Esophagus mucosa (tissue), 1 donor: ENCODE measurements around the gene MDFI. TPM values are rescaled to one million over a fixed set of nuclear protein-coding genes. Genes with fewer than 3 reads are reported as not detected.

ENCODE experiments used
- ATAC-seq: fragments of 200-7000 bp; cut with Tn5 transposase; one replicate; pipeline ENCODE4 v1.9.1; 2020
- total RNA-seq: library from RNA; stranded (reverse); gene quantifications from one replicate; pipeline ENCODE4 v1.2.4, GENCODE V29; 2023
- donor health status: DM: yes; HTN: yes; CAD: no.

Gene MDFI
- total RNA-seq, 1 donor from 2014 or later: 47.1 TPM

GRCh38 chr6:41673704-41674000, 35.4 kb downstream of the MDFI start:
- no peak for ATAC-seq

- ATAC-seq: no peak
Observed at GRCh38 chr6:41674231-41675000, 36.1 kb downstream of the MDFI start.

DNA sequence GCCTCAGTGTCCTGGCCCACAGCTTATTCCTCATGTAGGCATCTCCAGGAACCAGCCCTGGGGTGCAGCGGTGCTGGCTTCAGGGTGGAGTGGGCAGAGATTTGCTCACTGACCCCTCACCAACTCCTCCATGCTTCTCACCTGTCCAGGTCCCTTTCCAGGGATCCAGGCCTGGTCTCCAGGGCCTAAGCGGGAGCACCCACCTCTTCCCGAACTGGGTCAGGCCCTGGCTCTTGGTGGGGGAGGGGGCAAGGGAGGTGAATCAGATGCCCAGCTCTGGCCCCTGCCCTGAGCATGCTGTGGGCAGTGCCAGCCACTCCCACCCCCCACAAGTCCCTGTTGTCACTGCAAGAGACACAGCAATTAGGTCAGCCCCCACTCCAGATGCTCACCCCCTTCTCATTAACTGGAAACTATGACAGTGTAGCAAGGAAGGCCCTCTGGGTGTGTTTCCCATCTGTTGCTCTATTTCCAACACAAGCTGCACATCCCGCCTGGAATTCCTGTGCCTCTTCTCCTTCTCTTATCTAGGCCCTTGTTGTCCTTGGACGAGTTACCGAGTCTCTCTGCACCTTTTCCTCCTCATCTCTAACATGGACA, 37.0 kb downstream of the MDFI start:
- no peak for ATAC-seq

DNA sequence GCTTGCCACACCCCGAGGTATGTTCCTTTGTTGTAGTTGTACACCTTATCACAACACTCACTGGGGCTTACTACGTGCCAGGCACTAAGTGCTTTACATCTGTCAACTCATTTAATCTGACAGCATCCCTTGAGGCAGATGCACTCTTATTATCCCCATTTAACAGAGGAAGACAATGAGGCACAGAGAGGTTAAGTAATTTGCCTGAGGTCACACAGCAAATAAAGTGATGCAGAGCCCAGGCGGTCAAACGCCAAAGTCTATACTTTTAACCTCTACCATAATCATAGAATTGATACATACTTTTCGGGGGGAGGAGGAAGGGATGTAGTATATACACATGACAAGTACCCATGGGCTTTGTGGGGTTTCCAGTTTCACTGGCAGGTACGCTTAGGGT, 37.7 kb downstream of the MDFI start:
- no peak for ATAC-seq

GRCh38 chr6:41676431-41676830, 38.2 kb downstream of the MDFI start:
- no peak for ATAC-seq

- ATAC-seq: no peak
Observed at GRCh38 chr6:41677124-41677921, 39.1 kb downstream of the MDFI start.

GRCh38 chr6:41678511-41679084, 40.3 kb downstream of the MDFI start:
- no peak for ATAC-seq

DNA sequence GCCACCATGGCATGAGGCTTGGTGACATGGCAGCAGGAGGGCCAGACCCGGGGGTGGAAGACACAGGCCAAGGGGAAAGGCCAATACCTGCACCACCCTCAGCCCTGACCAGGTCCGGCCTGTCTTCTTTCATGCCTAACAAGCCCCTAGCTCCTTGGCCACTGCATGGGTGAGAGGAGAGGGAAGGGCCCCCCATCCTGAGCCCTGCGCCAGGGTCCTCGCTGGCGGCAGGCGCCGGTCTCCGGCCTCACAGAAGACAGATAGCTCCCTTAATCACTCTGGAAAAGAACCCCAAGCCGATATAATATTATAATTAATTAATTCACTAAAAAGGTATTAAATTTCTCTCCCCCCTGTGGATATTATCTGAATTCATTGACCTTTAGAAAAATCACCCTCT, 41.4 kb downstream of the MDFI start:
- no peak for ATAC-seq

GRCh38 chr6:41680182-41680965, 42.1 kb downstream of the MDFI start:
- ATAC-seq: no peak

GRCh38 chr6:41682056-41682477, 43.8 kb downstream of the MDFI start:
- ATAC-seq: peak; percentile 88

- peak; percentile 5 for ATAC-seq
Observed at GRCh38 chr6:41682497-41683272, 44.4 kb downstream of the MDFI start.

DNA sequence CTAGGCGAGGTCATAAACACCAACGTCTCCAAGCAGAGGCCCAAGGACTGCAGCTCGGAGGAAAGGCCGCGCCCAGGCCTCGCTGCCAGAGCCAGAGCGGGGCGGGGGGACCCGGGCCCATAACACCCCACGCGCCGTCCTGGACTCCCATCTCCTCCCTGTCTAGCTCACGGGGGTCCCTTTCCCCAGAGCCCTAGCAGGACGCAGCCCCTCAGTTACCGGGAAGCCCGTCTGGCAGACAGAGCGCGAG, 44.9 kb downstream of the MDFI start:
- ATAC-seq: peak; percentile 4

GRCh38 chr6:41683523-41684310, 45.4 kb downstream of the MDFI start:
- peak; percentile 67 for ATAC-seq

- ATAC-seq: no peak
Observed at GRCh38 chr6:41684311-41685180, 46.3 kb downstream of the MDFI start.

DNA sequence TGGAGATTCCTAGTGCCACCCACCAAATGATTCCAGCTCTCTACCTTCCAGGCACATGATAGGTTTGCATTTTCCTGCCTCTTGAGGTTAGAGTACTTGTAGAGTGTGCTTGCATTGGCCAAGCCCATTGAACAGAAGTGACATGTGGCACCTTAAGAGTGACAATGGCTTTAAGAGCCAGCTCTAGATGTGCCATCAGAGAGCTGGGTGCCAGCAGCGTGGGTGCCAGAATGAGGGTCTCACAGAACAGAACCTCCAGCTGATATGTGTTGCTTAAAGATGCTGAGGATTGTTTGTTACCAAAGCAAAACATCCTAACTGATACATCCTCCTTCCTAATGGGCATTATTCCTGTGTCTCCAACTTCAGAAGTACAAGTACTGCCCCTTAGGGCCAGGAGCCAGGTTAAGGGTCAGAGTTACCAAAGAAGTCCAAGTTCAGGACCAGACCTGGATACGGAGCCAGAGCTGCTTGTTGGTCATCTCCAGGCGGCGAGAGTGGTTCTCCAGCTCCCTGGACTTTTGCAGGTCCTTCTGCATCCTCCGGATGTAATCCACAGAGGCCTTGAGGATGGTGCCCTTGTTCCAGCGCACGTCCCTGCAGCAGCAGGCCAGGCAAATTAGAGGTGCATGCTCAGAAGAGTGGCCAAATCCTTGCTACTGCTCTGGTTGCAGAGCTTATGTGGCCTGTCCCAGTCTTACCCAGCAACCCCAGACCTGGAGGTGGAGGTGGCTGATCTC, 47.5 kb downstream of the MDFI start:
- ATAC-seq: no peak

- peak; percentile 73 for ATAC-seq
Observed at GRCh38 chr6:41687501-41688175, 49.4 kb downstream of the MDFI start.

GRCh38 chr6:41688256-41688965, 50.1 kb downstream of the MDFI start:
- no peak for ATAC-seq
